Body of pancreas (tissue), 4 donors: ENCODE data around the gene ADCY5.

Experiments used
- CTCF ChIP-seq, 7 experiments: fragments of 450-650 bp in 4 of 7; fragments of 200-600 bp in 3 of 7; sonication (generic) in 3 of 7; IDR thresholded peaks; one replicate each; pipeline ENCODE4 v1.5.1; 2016 to 2019; ENCODE audit warnings: antibody characterized with exemption in 7 of 7
- POLR2A ChIP-seq, 3 donors: fragments of 450-650 bp; IDR thresholded peaks; one replicate each; pipeline ENCODE4 v1.6.1; 2016; ENCODE audit warnings: antibody characterized with exemption in 3 of 3, mild to moderate bottlenecking in 2 of 3

- TF ChIP-seq CTCF (IDR thresholded peaks at IDR 0.05) (no peak), POLR2A (IDR thresholded peaks at IDR 0.05) (no peak)
Measured at GRCh38 chr3:123276346-123277006, 172.4 kb downstream of the ADCY5 start.
